Measurements from ENCODE around the gene ASB4. TPM values are rescaled to one million over a fixed set of nuclear protein-coding genes. Genes with fewer than 3 reads are reported as not detected.

The ASB4 gene
- total and polyA plus RNA-seq, 10 donors, result 0.03 TPM; not detected in 9

- WGBS, 5 donors, result 77 to 86% (median 80%) methylated on average over 4 of the region's 4 CpGs
- no peaks in the 10 kb centered on the region for H3K27me3 ChIP-seq (replicated peaks in 1 of 7)
- peaks cover 0 to 13% (median 7%) of the 10 kb centered on the region in 6 donors for H3K4me1 ChIP-seq
- intact Hi-C loops (cut with DNase I; ENCODE audit: low total_unique reads), result no loop called here
- no peak overlapping the region for H3K27ac ChIP-seq
- H3K4me3 ChIP-seq, result no peak overlapping the region
- no peak for DNase-seq
- H3K36me3 ChIP-seq, result no peaks in the 10 kb centered on the region
- no peaks in the 10 kb centered on the region for H3K9me3 ChIP-seq
- TF ChIP-seq CTCF (IDR thresholded peaks at IDR 0.05 in 8 of 11, conservative IDR thresholded peaks at IDR 0.05 in 3 of 11), result no peak
- TF ChIP-seq POLR2AphosphoS5 (IDR thresholded peaks at IDR 0.05), result no peak
- TF ChIP-seq POLR2A (IDR thresholded peaks at IDR 0.05), result no peak
Observed at GRCh38 chr7:95469848-95470247, 15.9 kb upstream of the ASB4 start.

GRCh38 chr7:95470452-95470851 lies 15.3 kb upstream of the ASB4 start:
- no peaks in the 10 kb centered on the region for H3K9me3 ChIP-seq
- no peaks in the 10 kb centered on the region for H3K27me3 ChIP-seq (replicated peaks in 1 of 7)
- TF ChIP-seq POLR2AphosphoS5 (IDR thresholded peaks at IDR 0.05), result no peak
- no peak for TF ChIP-seq POLR2A (IDR thresholded peaks at IDR 0.05)
- no peak for TF ChIP-seq CTCF (IDR thresholded peaks at IDR 0.05 in 8 of 11, conservative IDR thresholded peaks at IDR 0.05 in 3 of 11)
- H3K27ac ChIP-seq, result peak overlapping the region in 4 of 8 donors; percentile 0 to 31 (median 22)
- intact Hi-C loops (cut with DNase I; ENCODE audit: low total_unique reads), result no loop called here
- 10 to 28% (median 15%) methylated on average over 3 of the region's 3 CpGs for WGBS, 5 donors
- no peaks in the 10 kb centered on the region for H3K36me3 ChIP-seq
- H3K4me1 ChIP-seq, result peaks cover 0 to 13% (median 7%) of the 10 kb centered on the region in 6 donors
- DNase-seq, result no peak
- H3K4me3 ChIP-seq, result no peak overlapping the region

- 68 to 84% (median 77%) methylated on average over 3 of the region's 3 CpGs for WGBS, 5 donors
- H3K9me3 ChIP-seq, result no peaks in the 10 kb centered on the region
- peaks cover 0 to 13% (median 7%) of the 10 kb centered on the region in 6 donors for H3K4me1 ChIP-seq
- H3K27ac ChIP-seq, result peak overlapping the region in 4 of 8 donors; percentile 0 to 31 (median 22)
- DNase-seq, result no peak
- H3K27me3 ChIP-seq (replicated peaks in 1 of 7), result no peaks in the 10 kb centered on the region
- TF ChIP-seq CTCF (IDR thresholded peaks at IDR 0.05 in 8 of 11, conservative IDR thresholded peaks at IDR 0.05 in 3 of 11), result no peak
- TF ChIP-seq POLR2AphosphoS5 (IDR thresholded peaks at IDR 0.05), result peak in 1 of 3 donors; percentile 16
- TF ChIP-seq POLR2A (IDR thresholded peaks at IDR 0.05), result no peak
- H3K4me3 ChIP-seq, result no peak overlapping the region
- intact Hi-C loops (cut with DNase I; ENCODE audit: low total_unique reads), result no loop called here
- no peaks in the 10 kb centered on the region for H3K36me3 ChIP-seq
Observed at GRCh38 chr7:95471071-95471470, 14.7 kb upstream of the ASB4 start.

GRCh38 chr7:95472581-95473161 lies 13.1 kb upstream of the ASB4 start:
- Histone ChIP-seq H3K4me1 (peaks cover 0 to 23% (median 7%) of the 10 kb centered on the region in 6 donors), H3K27me3 (replicated peaks in 1 of 7) (no peaks in the 10 kb centered on the region), H3K9me3 (no peaks in the 10 kb centered on the region), H3K4me3 (no peak overlapping the region), H3K36me3 (no peaks in the 10 kb centered on the region), H3K27ac (no peak overlapping the region)
- intact Hi-C loops (cut with DNase I; ENCODE audit: low total_unique reads), result no loop called here
- TF ChIP-seq CTCF (IDR thresholded peaks at IDR 0.05 in 8 of 11, conservative IDR thresholded peaks at IDR 0.05 in 3 of 11), result no peak
- 58 to 78% (median 69%) methylated on average over 8 of the region's 8 CpGs for WGBS, 5 donors
- no peak for DNase-seq

Measured in spleen (tissue), 11 donors.